Kidney capillary endothelial cell (primary cell): ENCODE measurements around the gene MUC6.

Experiments
- DNase-seq: peaks from one replicate; pipeline ENCODE4 v3.0.0-alpha.2; 2018; ENCODE audit warnings: low spot score

The MUC6 gene

GRCh38 chr11:1008001-1008802 is 28.3 kb downstream of the MUC6 start:
- no peak for DNase-seq

- DNase-seq, result no peak
These were observed 29.2 kb downstream of the MUC6 start for GRCh38 chr11:1007279-1007678.

GRCh38 chr11:1006762-1007161 is 29.8 kb downstream of the MUC6 start:
- DNase-seq, result no peak

GRCh38 chr11:1005928-1006327 is 30.6 kb downstream of the MUC6 start:
- no peak for DNase-seq

GRCh38 chr11:1003159-1003558 is 33.4 kb downstream of the MUC6 start:
- no peak for DNase-seq

GRCh38 chr11:1002406-1002984 is 34.0 kb downstream of the MUC6 start:
- DNase-seq, result no peak

GRCh38 chr11:1001617-1002405 is 34.7 kb downstream of the MUC6 start:
- no peak for DNase-seq

GRCh38 chr11:1000357-1001278 is 35.9 kb downstream of the MUC6 start:
- no peak for DNase-seq

GRCh38 chr11:999009-999408 is 37.5 kb downstream of the MUC6 start:
- no peak for DNase-seq

GRCh38 chr11:997907-998306 is 38.6 kb downstream of the MUC6 start:
- DNase-seq, result no peak

GRCh38 chr11:996681-997080 is 39.8 kb downstream of the MUC6 start:
- DNase-seq, result no peak

GRCh38 chr11:995752-996420 is 40.6 kb downstream of the MUC6 start:
- no peak for DNase-seq

GRCh38 chr11:995044-995751 is 41.3 kb downstream of the MUC6 start:
- DNase-seq, result no peak

- DNase-seq, result no peak
These were observed 42.8 kb downstream of the MUC6 start for GRCh38 chr11:993632-994167.

GRCh38 chr11:992577-992976 is 43.9 kb downstream of the MUC6 start:
- no peak for DNase-seq

GRCh38 chr11:991711-992307 is 44.7 kb downstream of the MUC6 start:
- no peak for DNase-seq

GRCh38 chr11:991034-991433 is 45.5 kb downstream of the MUC6 start:
- DNase-seq, result no peak

- no peak for DNase-seq
These were observed 46.4 kb downstream of the MUC6 start for GRCh38 chr11:990101-990500.

GRCh38 chr11:987671-988070 is 48.8 kb downstream of the MUC6 start:
- no peak for DNase-seq

GRCh38 chr11:986952-987305 is 49.6 kb downstream of the MUC6 start:
- DNase-seq, result no peak
